BLaER1 (cell line): ENCODE data around the gene MPPED1.

Experiments
- H3K27ac ChIP-seq: shearing (Covaris generic); formaldehyde crosslinking; 2 replicates; pipeline ENCODE4 v1.8.1; 2022
- H3K27me3 ChIP-seq: shearing (Covaris generic); formaldehyde crosslinking; 2 replicates; pipeline ENCODE4 v1.8.1; 2022
- H3K36me3 ChIP-seq: shearing (Covaris generic); formaldehyde crosslinking; 2 replicates; pipeline ENCODE4 v1.8.1; 2022
- H3K4me1 ChIP-seq: shearing (Covaris generic); formaldehyde crosslinking; 2 replicates; pipeline ENCODE4 v1.8.1; 2022
- H3K4me2 ChIP-seq: shearing (Covaris generic); formaldehyde crosslinking; 2 replicates; pipeline ENCODE4 v1.8.1; 2022
- H3K4me3 ChIP-seq: shearing (Covaris generic); formaldehyde crosslinking; 2 replicates; pipeline ENCODE4 v1.8.1; 2022
- H3K9ac ChIP-seq: shearing (Covaris generic); formaldehyde crosslinking; 2 replicates; pipeline ENCODE4 v1.8.1; 2022
- H3K9me3 ChIP-seq: shearing (Covaris generic); formaldehyde crosslinking; 2 replicates; pipeline ENCODE4 v1.8.1; 2022
- H4K20me1 ChIP-seq: shearing (Covaris generic); formaldehyde crosslinking; 2 replicates; pipeline ENCODE4 v1.8.1; 2022
- Cebpa-rat ChIP-seq: shearing (Covaris generic); IDR thresholded peaks from 2 replicates; pipeline ENCODE4 v1.8.1; 2022

MPPED1 gene

GRCh38 chr22:43411869-43412807, at the start of gene MPPED1:
TSS of gene MPPED1 (plus strand) at chr22:43412014. CDS start at chr22:43424986, 12,972 bp downstream.
- Histone ChIP-seq H3K4me1 (no peaks in the 10 kb centered on the region), H3K9ac (no peak within 1 kb of the TSS), H3K27me3 (peaks cover 50% of the 10 kb centered on the region), H4K20me1 (no peaks in the 10 kb centered on the region), H3K9me3 (no peaks in the 10 kb centered on the region), H3K4me3 (no peak within 1 kb of the TSS), H3K4me2 (no peak within 1 kb of the TSS), H3K27ac (no peak within 1 kb of the TSS), H3K36me3 (no peaks in the 10 kb centered on the region)
- no peak for TF ChIP-seq Cebpa-rat

GRCh38 chr22:43363315-43364168, 48.3 kb upstream of the MPPED1 start:
- no peak overlapping the region for H3K27ac ChIP-seq
- H4K20me1 ChIP-seq = no peaks in the 10 kb centered on the region
- no peak overlapping the region for H3K4me3 ChIP-seq
- H3K27me3 ChIP-seq = no peaks in the 10 kb centered on the region
- H3K4me2 ChIP-seq = no peak overlapping the region
- TF ChIP-seq Cebpa-rat = no peak
- H3K9ac ChIP-seq = no peak overlapping the region
- no peaks in the 10 kb centered on the region for H3K9me3 ChIP-seq
- H3K36me3 ChIP-seq = no peaks in the 10 kb centered on the region
- no peaks in the 10 kb centered on the region for H3K4me1 ChIP-seq

- H3K27ac ChIP-seq = no peak overlapping the region
- H3K36me3 ChIP-seq = no peaks in the 10 kb centered on the region
- no peak overlapping the region for H3K9ac ChIP-seq
- no peaks in the 10 kb centered on the region for H3K9me3 ChIP-seq
- H3K4me2 ChIP-seq = no peak overlapping the region
- no peak for TF ChIP-seq Cebpa-rat
- H3K4me3 ChIP-seq = no peak overlapping the region
- H3K27me3 ChIP-seq = no peaks in the 10 kb centered on the region
- no peaks in the 10 kb centered on the region for H3K4me1 ChIP-seq
- no peaks in the 10 kb centered on the region for H4K20me1 ChIP-seq
Measured at GRCh38 chr22:43364169-43364435, 47.7 kb upstream of the MPPED1 start.

- no peaks in the 10 kb centered on the region for H3K9me3 ChIP-seq
- no peak overlapping the region for H3K4me3 ChIP-seq
- H3K27ac ChIP-seq = no peak overlapping the region
- no peaks in the 10 kb centered on the region for H4K20me1 ChIP-seq
- no peak for TF ChIP-seq Cebpa-rat
- peaks cover 10% of the 10 kb centered on the region for H3K4me1 ChIP-seq
- H3K4me2 ChIP-seq = no peak overlapping the region
- no peaks in the 10 kb centered on the region for H3K36me3 ChIP-seq
- H3K9ac ChIP-seq = no peak overlapping the region
- no peaks in the 10 kb centered on the region for H3K27me3 ChIP-seq
Measured at GRCh38 chr22:43365715-43366440, 45.9 kb upstream of the MPPED1 start.

GRCh38 chr22:43370036-43370435, 41.8 kb upstream of the MPPED1 start:
- no peak for TF ChIP-seq Cebpa-rat
- Histone ChIP-seq H3K27ac (no peak overlapping the region), H3K4me2 (no peak overlapping the region), H3K27me3 (no peaks in the 10 kb centered on the region), H3K4me1 (peaks cover 10% of the 10 kb centered on the region), H3K9me3 (peaks cover 10% of the 10 kb centered on the region), H3K4me3 (no peak overlapping the region), H4K20me1 (no peaks in the 10 kb centered on the region), H3K36me3 (no peaks in the 10 kb centered on the region), H3K9ac (no peak overlapping the region)

- peaks cover 32% of the 10 kb centered on the region for H3K4me1 ChIP-seq
- TF ChIP-seq Cebpa-rat = no peak
- no peaks in the 10 kb centered on the region for H3K27me3 ChIP-seq
- no peaks in the 10 kb centered on the region for H4K20me1 ChIP-seq
- no peak overlapping the region for H3K4me3 ChIP-seq
- peaks cover 13% of the 10 kb centered on the region for H3K9me3 ChIP-seq
- 0 out of 2 replicates have a peak overlapping the region, but pooled peaks have one; percentile 80 for H3K4me2 ChIP-seq
- H3K27ac ChIP-seq = no peak overlapping the region
- H3K9ac ChIP-seq = no peak overlapping the region
- H3K36me3 ChIP-seq = no peaks in the 10 kb centered on the region
Measured at GRCh38 chr22:43375951-43376455, 35.8 kb upstream of the MPPED1 start.

- Histone ChIP-seq H3K9me3 (peaks cover 13% of the 10 kb centered on the region), H3K4me2 (peak overlapping the region; percentile 80), H3K36me3 (no peaks in the 10 kb centered on the region), H3K4me1 (peaks cover 42% of the 10 kb centered on the region), H3K27ac (no peak overlapping the region), H3K4me3 (no peak overlapping the region), H3K9ac (no peak overlapping the region; the same call in 1 of the 2 replicates), H4K20me1 (no peaks in the 10 kb centered on the region), H3K27me3 (no peaks in the 10 kb centered on the region)
- no peak for TF ChIP-seq Cebpa-rat
Measured at GRCh38 chr22:43376765-43377547, 34.9 kb upstream of the MPPED1 start.

- peak overlapping the region; percentile 25; the same call in 1 of the 2 replicates for H3K9ac ChIP-seq
Measured at GRCh38 chr22:43377548-43377895, 34.3 kb upstream of the MPPED1 start.

More at GRCh38 chr22:43377548-43377895, 34.3 kb upstream of the MPPED1 start:
- peak overlapping the region; percentile 80 for H3K4me2 ChIP-seq
- H3K4me1 ChIP-seq = peaks cover 46% of the 10 kb centered on the region
- H3K27ac ChIP-seq = no peak overlapping the region
- peaks cover 13% of the 10 kb centered on the region for H3K9me3 ChIP-seq
- no peaks in the 10 kb centered on the region for H3K36me3 ChIP-seq
- H3K27me3 ChIP-seq = no peaks in the 10 kb centered on the region
- no peak overlapping the region for H3K4me3 ChIP-seq
- no peak for TF ChIP-seq Cebpa-rat
- no peaks in the 10 kb centered on the region for H4K20me1 ChIP-seq
